HEK293T (cell line): Measurements from ENCODE around the gene STRN3.

Source experiments
- BHLHE40 ChIP-seq: fragments of 450-650 bp; IDR thresholded peaks from 2 replicates; pipeline ENCODE4 v1.6.1; 2016; ENCODE audit warnings: mild to moderate bottlenecking, moderate library complexity, borderline replicate concordance
- FOXM1 ChIP-seq: fragments of 450-650 bp; IDR thresholded peaks from 2 replicates; pipeline ENCODE4 v1.6.1; 2017; ENCODE audit warnings: mild to moderate bottlenecking, borderline replicate concordance
- HDGF ChIP-seq: fragments of 450-650 bp; IDR thresholded peaks from 2 replicates; pipeline ENCODE4 v1.6.1; 2017; ENCODE audit warnings: antibody characterized with exemption, borderline replicate concordance

GRCh38 chr14:31010935-31011334 lies 15.2 kb downstream of the STRN3 start:
- TF ChIP-seq BHLHE40 (no peak), FOXM1 (no peak), HDGF (no peak)
